GM10847 (cell line): ENCODE data around the gene HJV.

Experiments
- POLR2A ChIP-seq: IDR thresholded peaks from 2 replicates; pipeline ENCODE4 v1.6.1; 2011; ENCODE audit not compliant: insufficient read length; ENCODE audit errors: extremely low read depth

Gene HJV

GRCh38 chr1:146020058-146021049 lies 1.2 kb downstream of the HJV start:
- no peak for TF ChIP-seq POLR2A

- TF ChIP-seq POLR2A, result no peak
These were observed 2.1 kb downstream of the HJV start for GRCh38 chr1:146019231-146020057.

- TF ChIP-seq POLR2A, result no peak
These were observed 4.6 kb downstream of the HJV start for GRCh38 chr1:146016891-146017290.

- no peak for TF ChIP-seq POLR2A
These were observed 8.0 kb downstream of the HJV start for GRCh38 chr1:146013559-146013922.

GRCh38 chr1:146012703-146013558 lies 8.6 kb downstream of the HJV start:
- TF ChIP-seq POLR2A, result no peak

GRCh38 chr1:146010126-146010738 lies 11.3 kb downstream of the HJV start:
- no peak for TF ChIP-seq POLR2A

- no peak for TF ChIP-seq POLR2A
These were observed 13.9 kb downstream of the HJV start for GRCh38 chr1:146007489-146008133.

- TF ChIP-seq POLR2A, result no peak
These were observed 19.8 kb downstream of the HJV start for GRCh38 chr1:146001709-146002108.

GRCh38 chr1:145999321-146000024 lies 22.1 kb downstream of the HJV start:
- no peak for TF ChIP-seq POLR2A

GRCh38 chr1:145997718-145998023 lies 23.9 kb downstream of the HJV start:
- no peak for TF ChIP-seq POLR2A

- peak; percentile 26 for TF ChIP-seq POLR2A
These were observed 24.4 kb downstream of the HJV start for GRCh38 chr1:145997016-145997717.

- TF ChIP-seq POLR2A, result peak; percentile 64
These were observed 25.0 kb downstream of the HJV start, which contains the start of gene TXNIP for GRCh38 chr1:145996433-145997015. TSS of gene TXNIP (minus strand) at chr1:145996579. CDS start at chr1:145996266, 313 bp downstream.
